ENCODE results near the gene SH2D3A.

GRCh38 chr19:6807291-6807690 lies 40.1 kb upstream of the SH2D3A start:
- TF ChIP-seq CTCF (IDR thresholded peaks at IDR 0.05) (no peak), POLR2A (IDR thresholded peaks at IDR 0.05) (no peak)

Data from adrenal gland (tissue), 5 donors.